ENCODE measurements around the gene CCDC74A. TPM values are rescaled to one million over a fixed set of nuclear protein-coding genes. Genes with fewer than 3 reads are reported as not detected.
"Not testable (repeated sequence)": the region's sequence is repeated elsewhere in the genome, so short reads cannot be mapped to it uniquely, and the experiment has no call there.

The CCDC74A gene
- polyA plus RNA-seq, 4 donors = 0.89 to 1.9 (median 1.6) TPM; not detected in 1

DNA sequence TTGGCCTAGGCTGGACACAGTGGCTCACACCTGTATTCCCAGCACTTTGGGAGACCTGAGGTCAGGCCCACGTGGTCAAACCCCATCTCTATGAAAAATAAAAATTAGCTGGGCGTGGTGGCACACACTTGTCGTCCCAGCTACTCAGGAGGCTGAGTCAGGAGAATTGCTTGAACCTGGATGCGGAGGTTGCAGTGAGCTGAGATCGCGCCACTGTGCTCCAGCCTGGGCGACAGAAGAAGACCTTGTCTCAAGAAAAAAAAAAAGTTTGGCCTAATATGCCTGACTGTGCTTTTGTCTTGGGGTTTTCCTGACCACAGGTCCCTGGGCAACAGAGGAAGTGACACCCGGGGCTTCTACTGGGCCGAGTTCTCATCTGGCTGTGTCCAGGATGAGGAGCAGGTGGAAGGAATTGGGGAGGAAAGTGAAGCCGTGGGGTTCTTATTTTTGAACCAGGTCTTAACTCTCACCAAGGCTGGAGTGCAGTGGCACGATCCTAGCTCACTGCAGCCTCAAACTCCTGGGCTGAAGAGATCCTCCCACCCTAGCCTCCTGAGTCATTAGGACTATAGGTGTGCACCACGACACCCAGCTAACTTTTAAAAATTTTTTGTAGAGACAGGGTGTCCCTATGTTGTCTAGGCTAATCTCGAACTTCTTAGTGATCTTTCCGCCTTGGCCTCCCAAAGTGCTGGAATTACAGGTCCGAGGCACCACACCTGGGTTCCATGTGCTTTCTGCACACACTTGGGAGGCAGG is 13.1 kb upstream of the CCDC74A start:
- not testable (repeated sequence) for H3K27me3 ChIP-seq (ENCODE audit: control insufficient read depth in 3 of 3, insufficient read depth in 3 of 3, low read length in 3 of 3); H3K27ac ChIP-seq (ENCODE audit: low read depth in 1 of 3, low read length in 2 of 3); H3K4me3 ChIP-seq (ENCODE audit: low read depth in 1 of 3, low read length in 3 of 3); FAIRE-seq; H3K4me1 ChIP-seq (ENCODE audit: control insufficient read depth in 3 of 3, insufficient read depth in 2 of 3, low read depth in 1 of 3, low read length in 2 of 3); DNase-seq; H3K9me3 ChIP-seq (ENCODE audit: control insufficient read depth in 2 of 2, insufficient read depth in 1 of 2, low read depth in 1 of 2, low read length in 1 of 2)
- 58 to 78% (median 73%) methylated on average over 14 to 15 of the region's 15 CpGs for WGBS, 3 donors
- H3K36me3 ChIP-seq (ENCODE audit: control insufficient read depth in 3 of 3, insufficient read depth in 2 of 3, low read depth in 1 of 3, low read length in 3 of 3) = peaks cover 0 to 70% (median 8%) of the 10 kb centered on the region in 3 donors

GRCh38 chr2:131515235-131515634 is 12.5 kb upstream of the CCDC74A start:
- not testable (repeated sequence) for H3K4me3 ChIP-seq (ENCODE audit: low read depth in 1 of 3, low read length in 3 of 3); H3K4me1 ChIP-seq (ENCODE audit: control insufficient read depth in 3 of 3, insufficient read depth in 2 of 3, low read depth in 1 of 3, low read length in 2 of 3); DNase-seq; H3K27me3 ChIP-seq (ENCODE audit: control insufficient read depth in 3 of 3, insufficient read depth in 3 of 3, low read length in 3 of 3); FAIRE-seq; H3K9me3 ChIP-seq (ENCODE audit: control insufficient read depth in 2 of 2, insufficient read depth in 1 of 2, low read depth in 1 of 2, low read length in 1 of 2); H3K27ac ChIP-seq (ENCODE audit: low read depth in 1 of 3, low read length in 2 of 3)
- peaks cover 3 to 70% (median 5%) of the 10 kb centered on the region in 3 donors for H3K36me3 ChIP-seq (ENCODE audit: control insufficient read depth in 3 of 3, insufficient read depth in 2 of 3, low read depth in 1 of 3, low read length in 3 of 3)
- WGBS, 3 donors = 84 to 88% (median 84%) methylated on average over 11 to 14 of the region's 14 CpGs

DNA sequence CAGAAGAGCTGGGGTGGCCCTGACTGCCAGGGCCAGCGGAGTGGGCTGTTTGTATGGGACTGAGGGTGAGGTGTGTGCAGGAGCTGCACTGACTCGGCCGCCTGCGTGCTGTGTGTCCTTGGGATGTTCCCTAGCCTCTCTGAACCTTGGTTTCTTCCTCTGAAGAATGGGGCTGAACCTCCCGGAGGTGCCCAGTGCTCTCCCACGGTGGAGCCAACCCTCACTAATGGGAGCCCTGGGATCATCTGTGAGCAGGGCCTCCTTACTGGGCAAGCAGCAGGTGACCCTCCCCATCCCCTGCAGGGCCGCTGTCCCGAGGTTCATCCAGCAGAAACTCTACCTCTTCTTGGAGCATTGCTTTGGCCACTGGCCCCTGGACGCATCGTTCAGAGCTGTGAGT is 11.7 kb upstream of the CCDC74A start:
- Histone ChIP-seq H3K4me3 (ENCODE audit: low read depth in 1 of 3, low read length in 3 of 3) (no peak overlapping the region), H3K27ac (ENCODE audit: low read depth in 1 of 3, low read length in 2 of 3) (no peak overlapping the region), H3K27me3 (ENCODE audit: control insufficient read depth in 3 of 3, insufficient read depth in 3 of 3, low read length in 3 of 3) (no peaks in the 10 kb centered on the region), H3K4me1 (ENCODE audit: control insufficient read depth in 3 of 3, insufficient read depth in 2 of 3, low read depth in 1 of 3, low read length in 2 of 3) (no peaks in the 10 kb centered on the region), H3K9me3 (ENCODE audit: control insufficient read depth in 2 of 2, insufficient read depth in 1 of 2, low read depth in 1 of 2, low read length in 1 of 2) (no peaks in the 10 kb centered on the region), H3K36me3 (ENCODE audit: control insufficient read depth in 3 of 3, insufficient read depth in 2 of 3, low read depth in 1 of 3, low read length in 3 of 3) (peaks cover 3 to 74% (median 7%) of the 10 kb centered on the region in 3 donors)
- no peak for FAIRE-seq
- no peak for DNase-seq
- 83 to 96% (median 89%) methylated on average over 8 to 10 of the region's 10 CpGs for WGBS, 3 donors

DNA sequence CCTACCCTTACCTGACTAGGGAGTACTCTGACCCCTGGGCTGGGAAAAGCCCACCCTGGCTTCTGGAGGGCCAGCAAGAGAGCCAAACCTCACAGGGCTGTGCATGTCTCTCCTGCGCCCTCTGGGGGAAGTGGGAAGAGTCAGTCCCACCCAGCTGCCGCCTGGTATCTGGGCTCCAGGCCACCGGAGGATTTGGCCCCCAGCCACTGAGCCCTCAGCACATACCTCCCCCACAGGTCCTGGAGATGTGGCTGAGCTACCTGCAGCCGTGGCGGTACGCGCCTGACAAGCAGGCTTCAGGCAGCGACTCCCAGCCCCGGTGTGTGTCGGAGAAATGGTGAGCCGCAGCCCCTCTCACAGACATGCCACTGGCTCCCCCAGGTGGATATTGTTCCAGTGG is 11.1 kb upstream of the CCDC74A start:
- not testable (repeated sequence) for DNase-seq; H3K27me3 ChIP-seq (ENCODE audit: control insufficient read depth in 3 of 3, insufficient read depth in 3 of 3, low read length in 3 of 3); H3K4me3 ChIP-seq (ENCODE audit: low read depth in 1 of 3, low read length in 3 of 3); FAIRE-seq; H3K27ac ChIP-seq (ENCODE audit: low read depth in 1 of 3, low read length in 2 of 3); H3K9me3 ChIP-seq (ENCODE audit: control insufficient read depth in 2 of 2, insufficient read depth in 1 of 2, low read depth in 1 of 2, low read length in 1 of 2); H3K4me1 ChIP-seq (ENCODE audit: control insufficient read depth in 3 of 3, insufficient read depth in 2 of 3, low read depth in 1 of 3, low read length in 2 of 3)
- H3K36me3 ChIP-seq (ENCODE audit: control insufficient read depth in 3 of 3, insufficient read depth in 2 of 3, low read depth in 1 of 3, low read length in 3 of 3) = peaks cover 3 to 71% (median 7%) of the 10 kb centered on the region in 3 donors
- 75 to 81% (median 78%) methylated on average over 10 to 11 of the region's 11 CpGs for WGBS, 3 donors

- 94 to 96% (median 95%) methylated on average over 14 to 17 of the region's 17 CpGs for WGBS, 3 donors
- no peaks in the 10 kb centered on the region for H3K9me3 ChIP-seq (ENCODE audit: control insufficient read depth in 2 of 2, insufficient read depth in 1 of 2, low read depth in 1 of 2, low read length in 1 of 2)
- H3K4me3 ChIP-seq (ENCODE audit: low read depth in 1 of 3, low read length in 3 of 3) = no peak overlapping the region
- no peak overlapping the region for H3K27ac ChIP-seq (ENCODE audit: low read depth in 1 of 3, low read length in 2 of 3)
- DNase-seq (no peak), FAIRE-seq (no peak)
- H3K4me1 ChIP-seq (ENCODE audit: control insufficient read depth in 3 of 3, insufficient read depth in 2 of 3, low read depth in 1 of 3, low read length in 2 of 3) = no peaks in the 10 kb centered on the region
- H3K36me3 ChIP-seq (ENCODE audit: control insufficient read depth in 3 of 3, insufficient read depth in 2 of 3, low read depth in 1 of 3, low read length in 3 of 3) = peaks cover 3 to 75% (median 7%) of the 10 kb centered on the region in 3 donors
- H3K27me3 ChIP-seq (ENCODE audit: control insufficient read depth in 3 of 3, insufficient read depth in 3 of 3, low read length in 3 of 3) = no peaks in the 10 kb centered on the region
Measured at GRCh38 chr2:131517106-131517831, 10.4 kb upstream of the CCDC74A start.

GRCh38 chr2:131517856-131518255 is 9.8 kb upstream of the CCDC74A start:
- 83 to 91% (median 86%) methylated on average over 14 to 16 of the region's 16 CpGs for WGBS, 3 donors
- H3K36me3 ChIP-seq (ENCODE audit: control insufficient read depth in 3 of 3, insufficient read depth in 2 of 3, low read depth in 1 of 3, low read length in 3 of 3) = peaks cover 3 to 69% (median 7%) of the 10 kb centered on the region in 3 donors
- FAIRE-seq; H3K27ac ChIP-seq (ENCODE audit: low read depth in 1 of 3, low read length in 2 of 3); H3K4me3 ChIP-seq (ENCODE audit: low read depth in 1 of 3, low read length in 3 of 3); H3K27me3 ChIP-seq (ENCODE audit: control insufficient read depth in 3 of 3, insufficient read depth in 3 of 3, low read length in 3 of 3); H3K9me3 ChIP-seq (ENCODE audit: control insufficient read depth in 2 of 2, insufficient read depth in 1 of 2, low read depth in 1 of 2, low read length in 1 of 2); H3K4me1 ChIP-seq (ENCODE audit: control insufficient read depth in 3 of 3, insufficient read depth in 2 of 3, low read depth in 1 of 3, low read length in 2 of 3); DNase-seq: not testable (repeated sequence)

GRCh38 chr2:131518531-131518930 is 9.2 kb upstream of the CCDC74A start:
- peaks cover 3 to 66% (median 7%) of the 10 kb centered on the region in 3 donors for H3K36me3 ChIP-seq (ENCODE audit: control insufficient read depth in 3 of 3, insufficient read depth in 2 of 3, low read depth in 1 of 3, low read length in 3 of 3)
- not testable (repeated sequence) for H3K9me3 ChIP-seq (ENCODE audit: control insufficient read depth in 2 of 2, insufficient read depth in 1 of 2, low read depth in 1 of 2, low read length in 1 of 2); H3K27ac ChIP-seq (ENCODE audit: low read depth in 1 of 3, low read length in 2 of 3); H3K27me3 ChIP-seq (ENCODE audit: control insufficient read depth in 3 of 3, insufficient read depth in 3 of 3, low read length in 3 of 3); FAIRE-seq; H3K4me3 ChIP-seq (ENCODE audit: low read depth in 1 of 3, low read length in 3 of 3); H3K4me1 ChIP-seq (ENCODE audit: control insufficient read depth in 3 of 3, insufficient read depth in 2 of 3, low read depth in 1 of 3, low read length in 2 of 3); DNase-seq
- 91 to 96% (median 95%) methylated on average over 6 to 10 of the region's 11 CpGs for WGBS, 3 donors

GRCh38 chr2:131519466-131519865 is 8.2 kb upstream of the CCDC74A start:
- H3K27ac ChIP-seq (ENCODE audit: low read depth in 1 of 3, low read length in 2 of 3) = no peak overlapping the region
- 94 to 97% (median 96%) methylated on average over 15 of the region's 15 CpGs for WGBS, 3 donors

More at GRCh38 chr2:131519466-131519865, 8.2 kb upstream of the CCDC74A start:
- Histone ChIP-seq H3K36me3 (ENCODE audit: control insufficient read depth in 3 of 3, insufficient read depth in 2 of 3, low read depth in 1 of 3, low read length in 3 of 3) (peaks cover 3 to 60% (median 7%) of the 10 kb centered on the region in 3 donors), H3K4me1 (ENCODE audit: control insufficient read depth in 3 of 3, insufficient read depth in 2 of 3, low read depth in 1 of 3, low read length in 2 of 3) (no peaks in the 10 kb centered on the region), H3K27me3 (ENCODE audit: control insufficient read depth in 3 of 3, insufficient read depth in 3 of 3, low read length in 3 of 3) (no peaks in the 10 kb centered on the region), H3K4me3 (ENCODE audit: low read depth in 1 of 3, low read length in 3 of 3) (no peak overlapping the region), H3K9me3 (ENCODE audit: control insufficient read depth in 2 of 2, insufficient read depth in 1 of 2, low read depth in 1 of 2, low read length in 1 of 2) (no peaks in the 10 kb centered on the region)
- FAIRE-seq (no peak), DNase-seq (no peak)

Measured in small intestine (tissue), 7 donors.